Hepatocyte (in vitro differentiated cells): Measurements from ENCODE around the gene IL1RAPL1. TPM values are rescaled to one million over a fixed set of nuclear protein-coding genes. Genes with fewer than 3 reads are reported as not detected.

Experiments
- DNase-seq: peaks from one replicate; pipeline ENCODE4 v3.0.0-alpha.2; 2016; ENCODE audit warnings: low spot score
- H2AFZ ChIP-seq: fragments of 200-600 bp; sonication (generic); 2 replicates; pipeline ENCODE4 v1.6.0; 2016; ENCODE audit warnings: antibody characterized with exemption, mild to moderate bottlenecking
- H3K27ac ChIP-seq: fragments of 200-600 bp; sonication (generic); 2 replicates; pipeline ENCODE4 v1.5.1; 2016; ENCODE audit warnings: mild to moderate bottlenecking
- H3K27me3 ChIP-seq: fragments of 200-600 bp; sonication (generic); 2 replicates; pipeline ENCODE4 v1.6.1; 2016
- H3K36me3 ChIP-seq: fragments of 200-600 bp; sonication (generic); replicated peaks from 2 replicates; pipeline ENCODE4 v1.5.1; 2016; ENCODE audit warnings: low read depth; ENCODE audit not compliant: insufficient read depth
- H3K4me1 ChIP-seq: fragments of 200-600 bp; sonication (generic); 2 replicates; pipeline ENCODE4 v1.5.1; 2016; ENCODE audit warnings: mild to moderate bottlenecking, moderate library complexity; ENCODE audit not compliant: insufficient read depth
- H3K4me2 ChIP-seq: fragments of 200-600 bp; sonication (generic); 2 replicates; pipeline ENCODE4 v1.6.0; 2016
- H3K4me3 ChIP-seq: fragments of 200-600 bp; sonication (generic); 2 replicates; pipeline ENCODE4 v1.5.1; 2016; ENCODE audit warnings: mild to moderate bottlenecking
- H3K79me2 ChIP-seq: fragments of 200-600 bp; sonication (generic); 2 replicates; pipeline ENCODE4 v1.6.0; 2017; ENCODE audit warnings: mild to moderate bottlenecking
- H3K9me2 ChIP-seq: fragments of 200-600 bp; sonication (generic); replicated peaks from 2 replicates; pipeline ENCODE4 v1.6.0; 2017; ENCODE audit warnings: mild to moderate bottlenecking; ENCODE audit not compliant: insufficient read depth
- H3K9me3 ChIP-seq: fragments of 200-600 bp; sonication (generic); 2 replicates; pipeline ENCODE4 v1.5.1; 2016; ENCODE audit warnings: low read depth, mild to moderate bottlenecking
- H4K20me1 ChIP-seq: fragments of 200-600 bp; sonication (generic); 2 replicates; pipeline ENCODE4 v1.6.0; 2016; ENCODE audit warnings: mild to moderate bottlenecking; ENCODE audit not compliant: insufficient read depth, poor library complexity, severe bottlenecking
- CTCF ChIP-seq: fragments of 200-600 bp; sonication (generic); IDR thresholded peaks from 2 replicates; pipeline ENCODE4 v1.5.1; 2016; ENCODE audit warnings: antibody characterized with exemption, mild to moderate bottlenecking; ENCODE audit not compliant: poor library complexity
- EZH2 ChIP-seq: fragments of 200-600 bp; sonication (generic); IDR thresholded peaks from 2 replicates; pipeline ENCODE4 v1.6.1; 2016; ENCODE audit warnings: antibody characterized with exemption, mild to moderate bottlenecking, borderline replicate concordance
- EZH2phosphoT487 ChIP-seq: fragments of 200-600 bp; sonication (generic); IDR thresholded peaks from one replicate; pipeline ENCODE4 v1.6.1; 2018; ENCODE audit warnings: antibody characterized with exemption, mild to moderate bottlenecking, low read depth, moderate library complexity; ENCODE audit not compliant: unreplicated experiment, severe bottlenecking
- WGBS: methylation state at CpG from one replicate; pipeline ENCODE4 v1.1.6; 2016; ENCODE audit warnings: low lambda C conversion rate; ENCODE audit errors: missing lambda C conversion rate; 5-methylcytosine and 5-hydroxymethylcytosine counted together
- polyA plus RNA-seq: library from polyadenylated mRNA; unstranded; fragments of >200 nt; fragmentation: Nextera tagmentation; extraction: Ambion mirVana; gene quantifications from 2 replicates; pipeline ENCODE4 v1.2.1, GENCODE V29; 2016
- total RNA-seq: library from RNA; depleted of rRNA; stranded (reverse); fragments of >200 nt; gene quantifications from 2 replicates; pipeline ENCODE4 v1.2.3, GENCODE V29; 2014

The IL1RAPL1 gene
- total and polyA plus RNA-seq, 2 experiments from 2014 or later = 0.89 to 2.7 TPM

GRCh38 chrX:29834311-29834710 lies 1247.1 kb downstream of the IL1RAPL1 start:
- no peaks in the 10 kb centered on the region for H3K9me2 ChIP-seq
- H3K9me3 ChIP-seq = no peaks in the 10 kb centered on the region
- H3K36me3 ChIP-seq = no peaks in the 10 kb centered on the region
- no peaks in the 10 kb centered on the region for H3K4me1 ChIP-seq
- H3K79me2 ChIP-seq = no peaks in the 10 kb centered on the region
- TF ChIP-seq EZH2 (no peak), CTCF (no peak), EZH2phosphoT487 (no peak)
- WGBS = 74% methylated on average over 2 of the region's 2 CpGs
- no peak overlapping the region for H2AFZ ChIP-seq
- no peaks in the 10 kb centered on the region for H4K20me1 ChIP-seq
- H3K4me2 ChIP-seq = no peak overlapping the region
- no peaks in the 10 kb centered on the region for H3K27me3 ChIP-seq
- no peak overlapping the region for H3K27ac ChIP-seq
- no peak overlapping the region for H3K4me3 ChIP-seq
- no peak for DNase-seq

DNA sequence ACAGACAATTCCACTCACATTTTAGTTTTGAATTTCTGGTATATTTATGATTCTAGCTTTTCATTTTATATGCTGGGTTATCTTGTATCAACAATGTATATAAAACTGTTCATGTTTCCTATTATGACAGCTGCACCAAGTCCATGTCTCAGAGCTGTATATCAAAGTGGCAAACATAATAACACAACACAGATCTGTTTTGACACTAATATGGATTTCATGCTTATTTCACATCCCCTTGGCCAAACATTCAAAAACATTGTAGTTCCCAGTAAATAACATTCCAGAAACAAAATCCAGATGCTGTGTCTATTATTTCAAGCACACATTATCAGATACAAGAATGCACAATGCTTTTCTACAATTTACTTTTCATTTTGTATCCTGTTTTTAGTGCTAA lies 1247.5 kb downstream of the IL1RAPL1 start:
- no peaks in the 10 kb centered on the region for H3K27me3 ChIP-seq
- no peak overlapping the region for H3K4me3 ChIP-seq
- no peak overlapping the region for H2AFZ ChIP-seq
- TF ChIP-seq CTCF (no peak), EZH2phosphoT487 (no peak), EZH2 (no peak)
- H3K79me2 ChIP-seq = no peaks in the 10 kb centered on the region
- H4K20me1 ChIP-seq = no peaks in the 10 kb centered on the region
- no peaks in the 10 kb centered on the region for H3K36me3 ChIP-seq
- H3K9me2 ChIP-seq = no peaks in the 10 kb centered on the region
- no peaks in the 10 kb centered on the region for H3K4me1 ChIP-seq
- H3K4me2 ChIP-seq = no peak overlapping the region
- no peak for DNase-seq
- no peaks in the 10 kb centered on the region for H3K9me3 ChIP-seq
- no peak overlapping the region for H3K27ac ChIP-seq

DNA sequence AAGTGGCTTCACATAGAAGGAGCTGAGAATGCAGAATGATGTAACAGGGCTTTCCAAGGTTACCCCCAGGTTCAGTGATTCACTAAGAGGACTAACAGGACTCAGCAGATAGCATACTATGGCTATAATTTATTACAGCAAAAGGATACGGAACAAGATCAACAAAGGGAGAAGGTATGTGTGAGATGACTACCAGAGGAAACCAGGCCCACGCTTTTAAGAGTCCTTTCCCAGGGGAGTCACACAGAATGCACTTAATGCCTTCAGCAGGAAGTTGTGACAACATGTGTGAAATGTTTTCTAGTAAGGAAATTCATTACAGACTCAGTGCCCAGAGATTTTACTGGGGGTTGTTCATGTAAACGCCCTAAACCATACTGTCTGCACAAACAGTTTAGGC lies 1254.5 kb downstream of the IL1RAPL1 start:
- 49% methylated on average over 3 of the region's 3 CpGs for WGBS
- Histone ChIP-seq H3K36me3 (no peaks in the 10 kb centered on the region), H3K4me1 (no peaks in the 10 kb centered on the region), H3K4me2 (no peak overlapping the region), H3K4me3 (no peak overlapping the region), H3K27me3 (no peaks in the 10 kb centered on the region), H3K79me2 (no peaks in the 10 kb centered on the region), H4K20me1 (no peaks in the 10 kb centered on the region), H2AFZ (no peak overlapping the region), H3K27ac (no peak overlapping the region), H3K9me2 (no peaks in the 10 kb centered on the region), H3K9me3 (no peaks in the 10 kb centered on the region)
- no peak for DNase-seq
- TF ChIP-seq EZH2 (no peak), CTCF (no peak), EZH2phosphoT487 (no peak)

GRCh38 chrX:29842552-29842951 lies 1255.3 kb downstream of the IL1RAPL1 start:
- no peak for DNase-seq
- Histone ChIP-seq H2AFZ (no peak overlapping the region), H3K9me2 (no peaks in the 10 kb centered on the region)

More at GRCh38 chrX:29842552-29842951, 1255.3 kb downstream of the IL1RAPL1 start:
- WGBS = 58% methylated on average over 4 of the region's 4 CpGs
- Histone ChIP-seq H3K4me2 (no peak overlapping the region), H3K36me3 (no peaks in the 10 kb centered on the region), H3K27me3 (no peaks in the 10 kb centered on the region), H3K9me3 (no peaks in the 10 kb centered on the region), H3K4me1 (no peaks in the 10 kb centered on the region), H3K4me3 (no peak overlapping the region), H4K20me1 (no peaks in the 10 kb centered on the region), H3K79me2 (no peaks in the 10 kb centered on the region), H3K27ac (no peak overlapping the region)
- TF ChIP-seq EZH2phosphoT487 (no peak), EZH2 (no peak), CTCF (no peak)
